ENCODE results near the gene PRKAG2. TPM values are rescaled to one million over a fixed set of nuclear protein-coding genes. Genes with fewer than 3 reads are reported as not detected.

Gene PRKAG2
- total and polyA plus RNA-seq, 2 of the 8 experiments (the other 6 are each of a cell fraction or from before 2014, with no cell fraction given): 7.5 to 18.1 TPM

- ChIA-PET CTCF (ENCODE audit: partially characterized antibody) (interaction anchor here (0.8 to 2.0 kb wide), 6 partner anchors 8 to 105 kb away, joined by 3 to 6 read pairs (median 3); no protein-coding TSS in a partner anchor), POLR2A (ENCODE audit: partially characterized antibody) (no interaction called here)
- H3K4me1 ChIP-seq (replicated peaks in 1 of 4; ENCODE audit: control insufficient read depth in 3 of 4, insufficient read depth in 4 of 4, low read length in 3 of 4): peaks cover 0 to 14% (median 9%) of the 10 kb centered on the region in 4 experiments; a peak in 6 of 7 replicates
- no peak overlapping the region for H3K14ac ChIP-seq (ENCODE audit: insufficient read length)
- H2BK12ac ChIP-seq (ENCODE audit: low read depth, low read length): no peak overlapping the region
- H3K23ac ChIP-seq (ENCODE audit: insufficient read length): no peak overlapping the region
- H3K79me2 ChIP-seq (ENCODE audit: control insufficient read depth in 1 of 2, insufficient read depth in 2 of 2, low read length in 2 of 2): no peaks in the 10 kb centered on the region
- H3K4ac ChIP-seq (replicated peaks; ENCODE audit: insufficient read length, low read depth, low read length): no peak overlapping the region
- no peaks in the 10 kb centered on the region for H3K9me3 ChIP-seq (ENCODE audit: insufficient read depth in 2 of 2, low read depth in 1 of 2, low read length in 1 of 2)
- H4K8ac ChIP-seq (ENCODE audit: extremely low read depth, insufficient read depth, low read length): no peak overlapping the region
- H2BK120ac ChIP-seq (replicated peaks; ENCODE audit: low read depth, low read length): no peak overlapping the region
- no peaks in the 10 kb centered on the region for H3K23me2 ChIP-seq (ENCODE audit: low read depth, low read length)
- H3K56ac ChIP-seq (replicated peaks; ENCODE audit: insufficient read length, low read depth, low read length): no peak overlapping the region
- H2BK20ac ChIP-seq (ENCODE audit: low read length): no peak overlapping the region
- no peak overlapping the region for H3K4me3 ChIP-seq (ENCODE audit: extremely low read depth in 1 of 4, insufficient read depth in 2 of 4, low read depth in 3 of 4, low read length in 4 of 4)
- WGBS, 2 experiments (ENCODE audit: extremely low coverage in 1 of 2, insufficient coverage in 1 of 2, insufficient read length in 1 of 2, insufficient replicate concordance in 2 of 2, low coverage in 1 of 2, low lambda C conversion rate in 2 of 2, missing lambda C conversion rate in 1 of 2): 88% methylated on average over 13 of the region's 13 CpGs; no CpG with 5 or more reads in 1 of the 2 experiments
- H3K79me1 ChIP-seq (ENCODE audit: low read depth, low read length): no peaks in the 10 kb centered on the region
- no peaks in the 10 kb centered on the region for H4K20me1 ChIP-seq (replicated peaks in 1 of 2; ENCODE audit: control insufficient read depth in 1 of 2, insufficient read depth in 2 of 2, low read length in 2 of 2)
- no peak overlapping the region for H4K91ac ChIP-seq (replicated peaks; ENCODE audit: insufficient read length, low read length)
- no peaks in the 10 kb centered on the region for H3K36me3 ChIP-seq (ENCODE audit: control insufficient read depth in 2 of 4, insufficient read depth in 4 of 4, low read length in 3 of 4)
- H3K4me2 ChIP-seq (ENCODE audit: insufficient read depth in 1 of 2, low read depth in 2 of 2, low read length in 2 of 2): no peak overlapping the region
- TF ChIP-seq SUZ12 (IDR thresholded peaks at IDR 0.05; ENCODE audit: low read length): no peak
- FAIRE-seq (no peak), DNase-seq (ENCODE audit: low read depth in 1 of 2, low spot score in 2 of 2) (no peak)
- H4K5ac ChIP-seq (ENCODE audit: insufficient read length, low read depth, low read length): no peak overlapping the region
- H3K18ac ChIP-seq (ENCODE audit: extremely low read depth, low read length): no peak overlapping the region
- H2AK5ac ChIP-seq (ENCODE audit: low read depth, low read length): no peak overlapping the region
- no peaks in the 10 kb centered on the region for H3K27me3 ChIP-seq (replicated peaks in 1 of 4; ENCODE audit: control insufficient read depth in 3 of 4, extremely low read depth in 1 of 4, insufficient read depth in 3 of 4, low read length in 3 of 4)
- H3K9ac ChIP-seq (replicated peaks in 1 of 4; ENCODE audit: extremely low read depth in 1 of 4, low read depth in 3 of 4, low read length in 3 of 4): no peak overlapping the region; a peak in 1 of 7 replicates
- no peak overlapping the region for H2AFZ ChIP-seq (ENCODE audit: low read length)
- no peak overlapping the region for H2BK5ac ChIP-seq (ENCODE audit: low read depth, low read length)
- no peak overlapping the region for H3K27ac ChIP-seq (ENCODE audit: low read depth, low read length)
- no peak overlapping the region for H2BK15ac ChIP-seq (ENCODE audit: low read length)
These were observed 176.2 kb downstream of the PRKAG2 start for GRCh38 chr7:151700586-151701165.

All from H1 (cell line).